Trophoblast cell (in vitro differentiated cells and primary cell): ENCODE results near the gene ENAH.

Experiments
- DNase-seq, 2 donors: peaks; one replicate each; pipeline ENCODE4 v3.0.0-alpha.2; 2016
- H2AFZ ChIP-seq: 2 replicates; pipeline ENCODE4 v1.6.1; 2013; ENCODE audit warnings: low read length, moderate library complexity, mild to moderate bottlenecking; ENCODE audit not compliant: insufficient read depth, poor library complexity
- H2AK5ac ChIP-seq: 2 replicates; pipeline ENCODE4 v1.6.1; 2013; ENCODE audit warnings: mild to moderate bottlenecking, low read length
- H2BK120ac ChIP-seq: 2 replicates; pipeline ENCODE4 v1.6.1; 2013; ENCODE audit warnings: low read length, mild to moderate bottlenecking, moderate library complexity; ENCODE audit not compliant: insufficient read depth, poor library complexity
- H2BK12ac ChIP-seq: 2 replicates; pipeline ENCODE4 v1.6.1; 2013; ENCODE audit warnings: mild to moderate bottlenecking, low read length, moderate library complexity
- H2BK5ac ChIP-seq: 2 replicates; pipeline ENCODE4 v1.6.1; 2013; ENCODE audit warnings: low read length, low read depth, moderate library complexity, mild to moderate bottlenecking; ENCODE audit not compliant: poor library complexity
- H3K14ac ChIP-seq: 2 replicates; pipeline ENCODE4 v1.6.1; 2013; ENCODE audit warnings: mild to moderate bottlenecking, low read length
- H3K18ac ChIP-seq: 2 replicates; pipeline ENCODE4 v1.6.1; 2013; ENCODE audit warnings: mild to moderate bottlenecking, low read length
- H3K23ac ChIP-seq: 2 replicates; pipeline ENCODE4 v1.6.1; 2013; ENCODE audit warnings: low read length
- H3K27ac ChIP-seq: 2 replicates; pipeline ENCODE4 v1.5.1; 2013; ENCODE audit warnings: low read depth, mild to moderate bottlenecking, inconsistent platforms, low read length, moderate library complexity
- H3K27me3 ChIP-seq: 2 replicates; pipeline ENCODE4 v1.6.1; 2013; ENCODE audit warnings: inconsistent platforms, mild to moderate bottlenecking, low read length, moderate library complexity; ENCODE audit not compliant: insufficient read depth
- H3K36me3 ChIP-seq, 2 experiments: 1 replicate in 1 of 2; 2 replicates in 1 of 2; pipeline ENCODE4 v1.6.1; 2013; ENCODE audit warnings: low read length in 2 of 2, mild to moderate bottlenecking in 2 of 2, moderate library complexity in 1 of 2; ENCODE audit not compliant: insufficient read depth in 2 of 2, control insufficient read depth in 1 of 2
- H3K4ac ChIP-seq: 2 replicates; pipeline ENCODE4 v1.6.1; 2013; ENCODE audit warnings: low read depth, mild to moderate bottlenecking, low read length, moderate library complexity
- H3K4me1 ChIP-seq, 2 experiments: 1 replicate in 1 of 2; 2 replicates in 1 of 2; pipeline ENCODE4 v1.6.1; 2013; ENCODE audit warnings: low read length in 2 of 2, mild to moderate bottlenecking in 2 of 2, moderate library complexity in 1 of 2; ENCODE audit not compliant: insufficient read depth in 2 of 2, control insufficient read depth in 1 of 2
- H3K4me2 ChIP-seq: 2 replicates; pipeline ENCODE4 v1.6.1; 2013; ENCODE audit warnings: inconsistent platforms, mild to moderate bottlenecking, low read length, moderate library complexity
- H3K4me3 ChIP-seq: 2 replicates; pipeline ENCODE4 v1.5.1; 2013; ENCODE audit warnings: mild to moderate bottlenecking, low read depth, low read length, inconsistent platforms
- H3K79me1 ChIP-seq: one replicate; pipeline ENCODE4 v1.6.1; 2013; ENCODE audit warnings: low read length
- H3K79me2 ChIP-seq: 2 replicates; pipeline ENCODE4 v1.6.1; 2013; ENCODE audit warnings: low read length, mild to moderate bottlenecking; ENCODE audit not compliant: control insufficient read depth, insufficient read depth, poor library complexity
- H3K9ac ChIP-seq: 2 replicates; pipeline ENCODE4 v1.6.1; 2013; ENCODE audit warnings: mild to moderate bottlenecking, low read length
- H3K9me3 ChIP-seq: 2 replicates; pipeline ENCODE4 v1.6.1; 2013; ENCODE audit warnings: low read depth, mild to moderate bottlenecking, control low read depth, inconsistent platforms, low read length; ENCODE audit not compliant: insufficient read depth
- H4K12ac ChIP-seq: 2 replicates; pipeline ENCODE4 v1.6.1; 2013; ENCODE audit warnings: low read depth, mild to moderate bottlenecking, low read length, moderate library complexity
- H4K8ac ChIP-seq: 2 replicates; pipeline ENCODE4 v1.6.1; 2013; ENCODE audit warnings: low read depth, mild to moderate bottlenecking, low read length, moderate library complexity
- H4K91ac ChIP-seq: one replicate; pipeline ENCODE4 v1.6.1; 2013; ENCODE audit warnings: low read depth, mild to moderate bottlenecking, low read length, moderate library complexity
- WGBS: extraction: QIAGEN DNeasy Blood & Tissue Kit; methylation state at CpG from one replicate; pipeline ENCODE4 v1.1.7; 2013; ENCODE audit warnings: missing lambda C conversion rate; ENCODE audit not compliant: insufficient read length, insufficient coverage; ENCODE audit errors: extremely low coverage; 5-methylcytosine and 5-hydroxymethylcytosine counted together

The ENAH gene

GRCh38 chr1:225449261-225449660, 203.7 kb downstream of the ENAH start:
- H2AK5ac ChIP-seq, result no peak overlapping the region
- no peak overlapping the region for H3K18ac ChIP-seq
- H3K23ac ChIP-seq, result no peak overlapping the region
- no peaks in the 10 kb centered on the region for H3K9me3 ChIP-seq
- no peak overlapping the region for H4K91ac ChIP-seq
- H3K79me1 ChIP-seq, result peaks cover 2% of the 10 kb centered on the region
- no peaks in the 10 kb centered on the region for H3K36me3 ChIP-seq
- H2AFZ ChIP-seq, result no peak overlapping the region
- H3K4ac ChIP-seq, result no peak overlapping the region
- WGBS, result no CpG with 5 or more reads among the region's 9 CpGs
- no peak overlapping the region for H3K4me3 ChIP-seq
- no peaks in the 10 kb centered on the region for H3K79me2 ChIP-seq
- H2BK120ac ChIP-seq, result no peak overlapping the region
- H3K9ac ChIP-seq, result no peak overlapping the region
- H4K12ac ChIP-seq, result no peak overlapping the region
- no peak overlapping the region for H3K14ac ChIP-seq
- no peak overlapping the region for H2BK5ac ChIP-seq
- H3K4me1 ChIP-seq, result peaks cover 20 to 25% of the 10 kb centered on the region in 2 experiments
- H3K27ac ChIP-seq, result no peak overlapping the region
- DNase-seq, result peak in 1 of 2 donors; percentile 39
- H4K8ac ChIP-seq, result no peak overlapping the region
- no peak overlapping the region for H3K4me2 ChIP-seq
- no peaks in the 10 kb centered on the region for H3K27me3 ChIP-seq
- H2BK12ac ChIP-seq, result no peak overlapping the region

GRCh38 chr1:225448146-225448805, 204.6 kb downstream of the ENAH start:
- Histone ChIP-seq H3K18ac (no peak overlapping the region), H3K4me2 (no peak overlapping the region), H4K8ac (no peak overlapping the region), H3K9me3 (no peaks in the 10 kb centered on the region), H2AFZ (no peak overlapping the region), H3K79me1 (peaks cover 2% of the 10 kb centered on the region), H3K23ac (no peak overlapping the region), H3K4me1 (peaks cover 20 to 25% of the 10 kb centered on the region in 2 experiments), H3K36me3 (no peaks in the 10 kb centered on the region), H2BK5ac (no peak overlapping the region), H2BK120ac (no peak overlapping the region), H4K12ac (no peak overlapping the region), H2AK5ac (no peak overlapping the region), H2BK12ac (no peak overlapping the region), H3K79me2 (no peaks in the 10 kb centered on the region), H3K27me3 (no peaks in the 10 kb centered on the region), H3K9ac (no peak overlapping the region), H4K91ac (no peak overlapping the region), H3K14ac (no peak overlapping the region), H3K27ac (no peak overlapping the region), H3K4ac (no peak overlapping the region), H3K4me3 (no peak overlapping the region)
- no CpG with 5 or more reads among the region's 9 CpGs for WGBS
- no peak for DNase-seq

DNA sequence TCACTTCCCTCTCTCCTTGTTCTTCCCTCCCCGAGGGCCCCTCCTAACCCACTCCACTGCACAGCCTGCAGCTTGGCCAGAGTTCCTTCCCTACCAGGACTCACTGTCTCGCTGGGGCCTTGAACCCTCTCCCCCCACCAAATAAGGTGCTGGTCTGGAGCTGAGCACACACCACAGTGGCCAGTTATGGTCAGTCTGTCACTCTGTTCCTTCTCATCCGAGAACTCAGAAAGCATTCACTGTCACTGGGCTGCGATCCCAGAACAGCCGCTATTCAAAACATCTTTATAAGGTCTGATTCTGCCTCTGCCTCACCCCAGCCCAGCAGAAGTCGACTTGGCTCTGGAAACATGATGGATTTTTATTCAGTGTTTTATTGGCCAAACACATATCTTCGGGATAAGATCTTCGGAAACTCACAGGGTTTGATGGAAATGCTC, 205.3 kb downstream of the ENAH start:
- H2BK5ac ChIP-seq, result no peak overlapping the region
- DNase-seq, result no peak
- no peak overlapping the region for H3K18ac ChIP-seq
- no peak overlapping the region for H3K4ac ChIP-seq
- H3K4me1 ChIP-seq, result peaks cover 20 to 25% of the 10 kb centered on the region in 2 experiments
- H4K8ac ChIP-seq, result no peak overlapping the region
- no peak overlapping the region for H4K12ac ChIP-seq
- H3K79me1 ChIP-seq, result peaks cover 2% of the 10 kb centered on the region
- H2AFZ ChIP-seq, result no peak overlapping the region
- H3K4me2 ChIP-seq, result no peak overlapping the region
- no CpG with 5 or more reads among the region's 8 CpGs for WGBS
- H3K36me3 ChIP-seq, result no peaks in the 10 kb centered on the region
- no peak overlapping the region for H3K4me3 ChIP-seq
- no peak overlapping the region for H3K23ac ChIP-seq
- no peak overlapping the region for H2BK120ac ChIP-seq
- H3K79me2 ChIP-seq, result no peaks in the 10 kb centered on the region
- no peak overlapping the region for H3K14ac ChIP-seq
- H3K27me3 ChIP-seq, result no peaks in the 10 kb centered on the region
- H3K9me3 ChIP-seq, result no peaks in the 10 kb centered on the region
- no peak overlapping the region for H3K27ac ChIP-seq
- no peak overlapping the region for H4K91ac ChIP-seq
- H2BK12ac ChIP-seq, result peak overlapping the region; percentile 46
- H2AK5ac ChIP-seq, result no peak overlapping the region
- no peak overlapping the region for H3K9ac ChIP-seq

DNA sequence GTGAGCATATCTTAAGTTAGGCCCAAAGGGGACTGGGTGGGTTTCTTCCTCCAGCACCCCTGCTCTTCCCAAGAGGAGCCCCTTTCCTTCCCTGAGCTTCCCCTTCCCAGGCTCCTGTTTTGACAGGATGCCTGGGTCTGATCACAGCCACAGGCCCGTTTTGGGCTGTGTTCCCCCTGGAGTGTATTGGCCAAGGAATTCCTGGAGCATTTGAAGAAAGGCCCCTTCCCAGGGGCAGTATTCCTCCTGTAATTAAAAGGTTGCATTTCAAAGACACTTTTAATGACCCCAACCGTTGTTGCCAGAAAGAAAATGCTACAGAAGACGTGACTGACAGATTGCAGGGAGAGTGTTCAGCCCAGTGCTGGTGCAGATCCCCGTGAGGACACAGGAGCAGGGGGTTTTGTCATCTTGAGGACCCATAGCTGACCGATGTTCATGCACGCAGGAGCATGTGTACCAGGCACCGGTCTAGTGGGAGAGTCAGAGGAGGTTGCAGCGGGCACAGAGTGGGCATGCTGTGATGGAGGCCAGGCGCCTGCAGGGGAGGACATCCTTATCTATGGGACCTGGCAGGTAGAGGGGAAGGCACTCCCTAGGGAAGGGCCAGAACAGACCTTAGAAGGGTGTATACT, 205.8 kb downstream of the ENAH start:
- no peak overlapping the region for H2AFZ ChIP-seq
- H3K4me2 ChIP-seq, result no peak overlapping the region
- H4K8ac ChIP-seq, result no peak overlapping the region
- H2BK120ac ChIP-seq, result no peak overlapping the region
- no peak overlapping the region for H3K4ac ChIP-seq
- H3K9ac ChIP-seq, result no peak overlapping the region
- H3K9me3 ChIP-seq, result no peaks in the 10 kb centered on the region
- no peak overlapping the region for H4K91ac ChIP-seq
- peaks cover 2% of the 10 kb centered on the region for H3K79me1 ChIP-seq
- no peaks in the 10 kb centered on the region for H3K27me3 ChIP-seq
- H2BK5ac ChIP-seq, result no peak overlapping the region
- no peak overlapping the region for H3K27ac ChIP-seq
- H3K23ac ChIP-seq, result no peak overlapping the region
- H4K12ac ChIP-seq, result no peak overlapping the region
- H3K4me3 ChIP-seq, result no peak overlapping the region
- no peak overlapping the region for H2BK12ac ChIP-seq
- peaks cover 20 to 25% of the 10 kb centered on the region in 2 experiments for H3K4me1 ChIP-seq
- WGBS, result no CpG with 5 or more reads among the region's 9 CpGs
- H3K14ac ChIP-seq, result no peak overlapping the region
- H3K18ac ChIP-seq, result no peak overlapping the region
- no peaks in the 10 kb centered on the region for H3K36me3 ChIP-seq
- H3K79me2 ChIP-seq, result no peaks in the 10 kb centered on the region
- no peak overlapping the region for H2AK5ac ChIP-seq
- no peak for DNase-seq
